Ishikawa (cell line): ENCODE data around the gene TIAM2.

Experiments
- CEBPB ChIP-seq: IDR thresholded peaks from 2 replicates; pipeline ENCODE4 v1.6.1; 2012
- EGR1 ChIP-seq: IDR thresholded peaks from 2 replicates; pipeline ENCODE4 v1.6.1; 2012
- EP300 ChIP-seq: IDR thresholded peaks from 2 replicates; pipeline ENCODE4 v1.6.1; 2012; ENCODE audit warnings: borderline replicate concordance
- FOXM1 ChIP-seq: IDR thresholded peaks from 2 replicates; pipeline ENCODE4 v1.6.1; 2012; ENCODE audit warnings: low read depth, borderline replicate concordance
- NFIC ChIP-seq: IDR thresholded peaks from 2 replicates; pipeline ENCODE4 v1.6.1; 2012
- RAD21 ChIP-seq: IDR thresholded peaks from 2 replicates; pipeline ENCODE4 v1.6.1; 2012; ENCODE audit warnings: low read depth
- TAF1 ChIP-seq: IDR thresholded peaks from 2 replicates; pipeline ENCODE4 v1.6.1; 2012; ENCODE audit warnings: low read depth, mild to moderate bottlenecking
- TCF12 ChIP-seq: IDR thresholded peaks from 2 replicates; pipeline ENCODE4 v1.6.1; 2012; ENCODE audit warnings: low read depth
- TEAD4 ChIP-seq: IDR thresholded peaks from 2 replicates; pipeline ENCODE4 v1.6.1; 2012
- YY1 ChIP-seq: IDR thresholded peaks from 2 replicates; pipeline ENCODE4 v1.6.1; 2012; ENCODE audit warnings: low read depth
- ZBTB7A ChIP-seq: IDR thresholded peaks from 2 replicates; pipeline ENCODE4 v1.6.1; 2012; ENCODE audit warnings: low read depth
- TF ChIP-seq, protein P1 (sequence below): IDR thresholded peaks from 2 replicates; pipeline ENCODE4 v1.6.1; 2012; ENCODE audit warnings: low read depth, mild to moderate bottlenecking
- TF ChIP-seq, protein P2 (sequence below): IDR thresholded peaks from 2 replicates; pipeline ENCODE4 v1.6.1; 2012
- TF ChIP-seq, protein P3 (sequence below): IDR thresholded peaks from 2 replicates; pipeline ENCODE4 v1.6.1; 2012

DNA sequence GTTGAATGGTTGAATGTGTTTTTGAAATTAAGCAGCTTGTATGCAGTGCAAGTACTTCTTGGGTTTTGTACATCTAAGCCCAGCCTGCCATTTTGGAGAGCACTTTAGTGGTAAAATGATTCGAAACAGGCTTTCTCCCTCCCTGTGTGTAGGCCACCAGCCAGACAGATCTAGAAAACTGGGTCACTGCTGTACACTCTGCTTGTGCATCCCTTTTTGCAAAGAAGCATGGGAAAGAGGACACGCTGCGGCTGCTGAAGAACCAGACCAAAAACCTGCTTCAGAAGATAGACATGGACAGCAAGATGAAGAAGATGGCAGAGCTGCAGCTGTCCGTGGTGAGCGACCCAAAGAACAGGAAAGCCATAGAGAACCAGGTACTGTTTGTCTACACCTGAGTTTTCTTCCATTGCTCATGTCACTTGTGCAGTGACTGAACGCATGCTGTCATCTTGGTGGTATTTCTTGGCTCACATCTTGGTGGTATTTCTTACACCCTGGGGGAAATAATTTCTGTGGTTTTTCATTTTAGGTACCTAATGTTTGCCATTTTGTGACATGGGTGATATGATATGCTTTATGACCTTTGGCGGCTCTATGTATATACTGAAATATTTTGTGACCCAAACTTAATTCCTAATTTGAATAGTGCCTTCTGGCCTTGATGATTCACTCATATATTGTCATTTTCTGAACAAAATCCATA lies 153.0 kb downstream of the TIAM2 start:
- TF ChIP-seq TCF12 = no peak
- no peak for TF ChIP-seq TAF1
- TF ChIP-seq RAD21 = no peak
- no peak for TF ChIP-seq YY1
- no peak for TF ChIP-seq EP300
- TF ChIP-seq, protein P1, sequence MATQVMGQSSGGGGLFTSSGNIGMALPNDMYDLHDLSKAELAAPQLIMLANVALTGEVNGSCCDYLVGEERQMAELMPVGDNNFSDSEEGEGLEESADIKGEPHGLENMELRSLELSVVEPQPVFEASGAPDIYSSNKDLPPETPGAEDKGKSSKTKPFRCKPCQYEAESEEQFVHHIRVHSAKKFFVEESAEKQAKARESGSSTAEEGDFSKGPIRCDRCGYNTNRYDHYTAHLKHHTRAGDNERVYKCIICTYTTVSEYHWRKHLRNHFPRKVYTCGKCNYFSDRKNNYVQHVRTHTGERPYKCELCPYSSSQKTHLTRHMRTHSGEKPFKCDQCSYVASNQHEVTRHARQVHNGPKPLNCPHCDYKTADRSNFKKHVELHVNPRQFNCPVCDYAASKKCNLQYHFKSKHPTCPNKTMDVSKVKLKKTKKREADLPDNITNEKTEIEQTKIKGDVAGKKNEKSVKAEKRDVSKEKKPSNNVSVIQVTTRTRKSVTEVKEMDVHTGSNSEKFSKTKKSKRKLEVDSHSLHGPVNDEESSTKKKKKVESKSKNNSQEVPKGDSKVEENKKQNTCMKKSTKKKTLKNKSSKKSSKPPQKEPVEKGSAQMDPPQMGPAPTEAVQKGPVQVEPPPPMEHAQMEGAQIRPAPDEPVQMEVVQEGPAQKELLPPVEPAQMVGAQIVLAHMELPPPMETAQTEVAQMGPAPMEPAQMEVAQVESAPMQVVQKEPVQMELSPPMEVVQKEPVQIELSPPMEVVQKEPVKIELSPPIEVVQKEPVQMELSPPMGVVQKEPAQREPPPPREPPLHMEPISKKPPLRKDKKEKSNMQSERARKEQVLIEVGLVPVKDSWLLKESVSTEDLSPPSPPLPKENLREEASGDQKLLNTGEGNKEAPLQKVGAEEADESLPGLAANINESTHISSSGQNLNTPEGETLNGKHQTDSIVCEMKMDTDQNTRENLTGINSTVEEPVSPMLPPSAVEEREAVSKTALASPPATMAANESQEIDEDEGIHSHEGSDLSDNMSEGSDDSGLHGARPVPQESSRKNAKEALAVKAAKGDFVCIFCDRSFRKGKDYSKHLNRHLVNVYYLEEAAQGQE = no peak
- TF ChIP-seq NFIC = no peak
- TF ChIP-seq, protein P2, sequence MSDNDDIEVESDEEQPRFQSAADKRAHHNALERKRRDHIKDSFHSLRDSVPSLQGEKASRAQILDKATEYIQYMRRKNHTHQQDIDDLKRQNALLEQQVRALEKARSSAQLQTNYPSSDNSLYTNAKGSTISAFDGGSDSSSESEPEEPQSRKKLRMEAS = no peak
- TF ChIP-seq, protein P3, sequence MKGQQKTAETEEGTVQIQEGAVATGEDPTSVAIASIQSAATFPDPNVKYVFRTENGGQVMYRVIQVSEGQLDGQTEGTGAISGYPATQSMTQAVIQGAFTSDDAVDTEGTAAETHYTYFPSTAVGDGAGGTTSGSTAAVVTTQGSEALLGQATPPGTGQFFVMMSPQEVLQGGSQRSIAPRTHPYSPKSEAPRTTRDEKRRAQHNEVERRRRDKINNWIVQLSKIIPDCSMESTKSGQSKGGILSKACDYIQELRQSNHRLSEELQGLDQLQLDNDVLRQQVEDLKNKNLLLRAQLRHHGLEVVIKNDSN = no peak
- TF ChIP-seq EGR1 = no peak
- TF ChIP-seq TEAD4 = no peak
- no peak for TF ChIP-seq FOXM1
- TF ChIP-seq ZBTB7A = no peak
- TF ChIP-seq CEBPB = no peak
